PFSK-1 (cell line): ENCODE measurements around the gene RNASE9.

Source experiments
- FOXP2 ChIP-seq: optimal IDR thresholded peaks from 2 replicates; pipeline ENCODE3; 2011; ENCODE audit warnings: borderline replicate concordance, control low read depth, inconsistent platforms; ENCODE audit not compliant: insufficient read depth; ENCODE audit errors: extremely low read length, extremely low read depth
- POLR2AphosphoS5 ChIP-seq: IDR thresholded peaks from 2 replicates; pipeline ENCODE4 v1.6.1; 2012; ENCODE audit warnings: low read depth, mild to moderate bottlenecking, control low read depth, low read length, moderate library complexity
- SIN3A ChIP-seq: IDR thresholded peaks from 2 replicates; pipeline ENCODE4 v1.6.1; 2012; ENCODE audit warnings: mild to moderate bottlenecking, low read length, moderate library complexity, borderline replicate concordance; ENCODE audit not compliant: insufficient read depth
- TAF1 ChIP-seq: IDR thresholded peaks from 2 replicates; pipeline ENCODE4 v1.6.1; 2012; ENCODE audit warnings: low read length, control low read depth, borderline replicate concordance; ENCODE audit not compliant: insufficient read depth
- TF ChIP-seq, protein P1 (sequence below), 2 experiments: IDR thresholded peaks; 2 replicates each; pipeline versions ENCODE4 v1.6.1 to v1.8.0; 2011 to 2012; ENCODE audit warnings: low read depth in 2 of 2, low read length in 2 of 2, control low read depth in 1 of 2, inconsistent platforms in 1 of 2, mild to moderate bottlenecking in 1 of 2, moderate library complexity in 1 of 2; ENCODE audit not compliant: insufficient read depth in 1 of 2

The RNASE9 gene

DNA sequence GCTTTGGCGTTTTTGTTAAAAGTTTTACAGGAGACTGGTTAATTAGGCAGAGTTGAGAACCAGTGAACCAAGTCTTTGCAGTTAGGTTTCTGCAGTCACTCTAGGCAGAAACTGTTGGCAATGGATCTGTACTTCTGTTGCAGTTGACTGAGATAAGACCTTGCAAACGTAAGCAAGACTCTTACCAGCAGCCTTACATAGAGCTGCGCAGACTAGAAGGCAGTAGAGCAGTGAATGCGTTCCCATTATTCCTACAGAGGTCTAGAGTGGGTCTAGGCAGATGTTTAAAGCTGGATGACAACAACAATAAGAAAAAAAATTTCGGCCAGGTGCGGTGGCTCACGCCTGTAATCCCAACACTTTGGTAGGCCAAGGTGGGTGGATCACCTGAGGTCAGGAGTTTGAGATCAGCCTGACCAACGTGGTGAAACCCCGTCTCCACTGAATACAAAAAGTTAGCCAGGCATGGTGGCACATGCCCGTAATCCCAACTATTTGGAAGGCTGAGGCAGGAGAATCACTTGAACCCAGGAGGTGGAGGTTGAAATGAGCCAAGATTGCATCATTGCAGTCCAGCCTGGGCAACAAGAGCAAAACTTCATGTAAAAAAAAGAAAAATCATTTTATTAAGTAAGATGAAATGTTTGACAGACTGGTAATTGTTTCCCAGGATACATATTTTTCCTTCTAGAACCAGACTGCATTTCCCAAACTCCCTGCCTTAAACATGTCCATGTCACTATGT, 12.3 kb downstream of the RNASE9 start:
- TF ChIP-seq FOXP2 (no peak), SIN3A (no peak), TAF1 (no peak), POLR2AphosphoS5 (no peak)
- TF ChIP-seq, protein P1, sequence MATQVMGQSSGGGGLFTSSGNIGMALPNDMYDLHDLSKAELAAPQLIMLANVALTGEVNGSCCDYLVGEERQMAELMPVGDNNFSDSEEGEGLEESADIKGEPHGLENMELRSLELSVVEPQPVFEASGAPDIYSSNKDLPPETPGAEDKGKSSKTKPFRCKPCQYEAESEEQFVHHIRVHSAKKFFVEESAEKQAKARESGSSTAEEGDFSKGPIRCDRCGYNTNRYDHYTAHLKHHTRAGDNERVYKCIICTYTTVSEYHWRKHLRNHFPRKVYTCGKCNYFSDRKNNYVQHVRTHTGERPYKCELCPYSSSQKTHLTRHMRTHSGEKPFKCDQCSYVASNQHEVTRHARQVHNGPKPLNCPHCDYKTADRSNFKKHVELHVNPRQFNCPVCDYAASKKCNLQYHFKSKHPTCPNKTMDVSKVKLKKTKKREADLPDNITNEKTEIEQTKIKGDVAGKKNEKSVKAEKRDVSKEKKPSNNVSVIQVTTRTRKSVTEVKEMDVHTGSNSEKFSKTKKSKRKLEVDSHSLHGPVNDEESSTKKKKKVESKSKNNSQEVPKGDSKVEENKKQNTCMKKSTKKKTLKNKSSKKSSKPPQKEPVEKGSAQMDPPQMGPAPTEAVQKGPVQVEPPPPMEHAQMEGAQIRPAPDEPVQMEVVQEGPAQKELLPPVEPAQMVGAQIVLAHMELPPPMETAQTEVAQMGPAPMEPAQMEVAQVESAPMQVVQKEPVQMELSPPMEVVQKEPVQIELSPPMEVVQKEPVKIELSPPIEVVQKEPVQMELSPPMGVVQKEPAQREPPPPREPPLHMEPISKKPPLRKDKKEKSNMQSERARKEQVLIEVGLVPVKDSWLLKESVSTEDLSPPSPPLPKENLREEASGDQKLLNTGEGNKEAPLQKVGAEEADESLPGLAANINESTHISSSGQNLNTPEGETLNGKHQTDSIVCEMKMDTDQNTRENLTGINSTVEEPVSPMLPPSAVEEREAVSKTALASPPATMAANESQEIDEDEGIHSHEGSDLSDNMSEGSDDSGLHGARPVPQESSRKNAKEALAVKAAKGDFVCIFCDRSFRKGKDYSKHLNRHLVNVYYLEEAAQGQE (IDR thresholded peaks at IDR 0.05; ENCODE audit: insufficient read depth in 1 of 2, low read depth in 2 of 2, low read length in 2 of 2), result no peak

DNA sequence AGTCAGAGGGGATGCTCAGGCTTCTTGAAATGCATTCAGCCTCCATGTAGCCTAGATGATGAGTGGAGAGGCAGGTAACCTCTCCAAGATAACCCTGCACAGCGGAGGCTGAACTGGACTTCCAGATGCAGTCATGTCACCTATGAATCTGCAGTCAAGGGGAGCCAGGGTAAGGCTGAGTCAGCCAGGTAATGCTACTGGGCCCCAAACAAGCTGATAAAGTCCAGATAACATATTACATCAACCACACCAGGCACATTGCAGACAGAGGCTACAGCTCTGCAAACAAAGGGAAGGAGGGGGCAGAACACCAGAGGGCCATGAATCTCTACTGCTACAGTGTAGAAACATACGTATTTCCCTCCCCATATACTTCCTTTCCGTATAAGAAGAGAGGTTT, 14.0 kb downstream of the RNASE9 start:
- TF ChIP-seq SIN3A, result no peak
- TF ChIP-seq FOXP2, result no peak
- TF ChIP-seq TAF1, result no peak

DNA sequence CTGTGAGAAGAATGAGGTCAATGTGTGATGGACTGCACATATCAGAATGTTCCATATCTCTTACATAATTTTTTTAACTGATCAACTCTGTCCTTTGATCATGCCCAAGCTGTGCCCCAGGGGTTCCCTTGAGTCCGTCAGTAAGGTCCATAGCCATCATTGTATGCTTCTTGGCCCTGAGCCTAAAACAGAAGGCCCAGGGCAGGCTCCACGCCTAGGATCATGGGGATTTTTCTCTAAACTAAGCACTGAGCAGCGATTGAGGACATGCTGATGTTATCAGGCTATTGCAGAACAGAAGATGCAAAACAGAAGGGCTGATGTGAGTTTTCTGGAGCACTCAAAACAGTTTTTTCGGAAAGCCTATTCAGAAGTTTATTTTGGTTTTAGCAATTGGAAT, 20.9 kb downstream of the RNASE9 start:
- no peak for TF ChIP-seq TAF1
- no peak for TF ChIP-seq POLR2AphosphoS5
- TF ChIP-seq SIN3A, result no peak
- no peak for TF ChIP-seq FOXP2
- TF ChIP-seq, protein P1 (IDR thresholded peaks at IDR 0.05; ENCODE audit: insufficient read depth in 1 of 2, low read depth in 2 of 2, low read length in 2 of 2), result no peak

DNA sequence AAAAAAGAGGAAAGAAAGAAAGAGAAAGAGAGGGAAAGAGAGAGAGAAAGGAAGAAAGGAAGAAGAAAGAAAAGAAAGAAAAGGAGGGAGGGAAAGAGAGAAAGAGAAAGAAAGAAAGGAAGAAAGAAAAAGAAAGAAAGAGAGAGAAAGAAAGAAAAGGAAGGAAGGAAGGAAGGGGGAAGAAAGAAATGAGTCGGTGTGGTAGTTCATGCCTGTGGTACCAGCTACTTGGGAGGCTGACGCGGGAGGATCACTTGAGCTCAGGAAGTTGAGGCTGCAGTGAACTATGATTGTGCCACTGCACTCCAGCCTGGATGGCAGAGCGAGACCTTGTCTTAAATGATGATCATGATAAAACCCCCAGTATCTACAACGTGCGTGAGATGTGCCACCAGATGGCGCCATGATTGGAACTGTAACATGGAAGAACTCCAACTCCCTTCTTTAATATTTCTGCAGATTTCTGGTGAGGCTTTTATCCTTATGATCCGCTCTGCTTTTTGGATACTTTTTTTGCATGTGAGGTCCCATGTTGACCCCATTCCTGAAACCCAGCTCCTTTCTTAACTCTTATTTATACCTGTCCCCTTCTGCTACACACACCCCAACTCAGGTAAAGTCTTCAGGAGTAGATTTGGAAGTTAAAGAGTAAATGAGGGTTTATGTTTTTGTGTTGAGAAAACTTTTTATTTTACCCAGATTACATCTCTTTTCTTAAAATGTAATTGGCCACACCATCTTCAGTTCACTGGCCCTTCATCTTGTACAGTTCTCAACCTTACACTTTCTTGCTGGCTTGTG, 29.9 kb downstream of the RNASE9 start:
- no peak for TF ChIP-seq SIN3A
- no peak for TF ChIP-seq FOXP2
- TF ChIP-seq TAF1, result no peak
- no peak for TF ChIP-seq POLR2AphosphoS5
- TF ChIP-seq, protein P1 (IDR thresholded peaks at IDR 0.05; ENCODE audit: insufficient read depth in 1 of 2, low read depth in 2 of 2, low read length in 2 of 2), result no peak

DNA sequence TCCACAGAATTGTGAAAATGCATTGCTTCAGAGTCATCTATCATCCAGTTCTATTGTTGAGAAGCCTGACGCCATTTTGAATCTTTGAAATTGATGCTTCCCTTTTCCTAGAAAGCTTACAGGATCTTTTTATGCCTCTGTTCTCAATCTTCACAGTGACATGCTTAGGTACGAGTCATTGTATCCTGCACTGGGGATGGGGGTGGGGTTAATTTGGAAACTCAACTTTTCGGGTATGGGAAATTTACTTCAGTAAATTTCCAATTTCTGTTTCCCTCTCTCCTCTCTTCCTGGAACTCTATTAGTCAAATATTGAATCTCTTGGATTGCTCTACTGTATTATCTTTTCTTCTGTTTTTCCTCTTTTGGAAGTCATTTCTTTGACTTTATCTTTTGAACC, 31.0 kb downstream of the RNASE9 start:
- TF ChIP-seq FOXP2 (no peak), TAF1 (no peak), POLR2AphosphoS5 (no peak), SIN3A (no peak)

DNA sequence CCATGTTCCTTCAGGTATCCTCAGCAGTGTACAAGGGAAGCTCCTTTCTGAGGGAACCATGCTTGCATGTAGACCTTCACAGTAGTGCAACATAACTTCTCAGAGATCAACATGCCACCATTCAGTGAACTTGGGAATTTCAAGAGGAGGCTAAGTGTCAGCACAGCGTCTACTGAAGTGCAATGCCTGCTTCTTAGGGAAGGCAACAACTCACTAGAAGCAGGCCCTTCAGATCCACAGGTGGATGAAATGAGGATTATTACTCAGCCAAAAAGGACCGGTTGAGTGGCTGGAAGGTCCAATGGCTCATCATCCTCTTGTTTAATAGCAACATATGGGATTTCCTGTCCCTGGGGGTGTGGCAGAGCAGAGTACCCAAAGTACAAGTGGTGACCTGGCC, 36.8 kb downstream of the RNASE9 start:
- TF ChIP-seq TAF1 (no peak), FOXP2 (no peak), SIN3A (no peak), POLR2AphosphoS5 (no peak)
- TF ChIP-seq, protein P1 (IDR thresholded peaks at IDR 0.05; ENCODE audit: insufficient read depth in 1 of 2, low read depth in 2 of 2, low read length in 2 of 2), result no peak
